Inflammatory macrophage treated with lipopolysaccharide for 4 hours (primary cell): Measurements from ENCODE around the gene SP140.
A peak's percentile ranks its signal among the peaks of the same experiment; 100 is the strongest.

ENCODE experiments used
- DNase-seq: peaks from one replicate; pipeline ENCODE4 v3.0.0-alpha.2; 2020

SP140 gene

GRCh38 chr2:230225486-230225885 lies at the start of gene SP140:
SP140 (plus strand) TSS chr2:230225736; CDS start chr2:230225845, 109 bp downstream.
- DNase-seq: peak; percentile 97

GRCh38 chr2:230176996-230177395 lies 48.5 kb upstream of the SP140 start:
- no peak for DNase-seq

DNA sequence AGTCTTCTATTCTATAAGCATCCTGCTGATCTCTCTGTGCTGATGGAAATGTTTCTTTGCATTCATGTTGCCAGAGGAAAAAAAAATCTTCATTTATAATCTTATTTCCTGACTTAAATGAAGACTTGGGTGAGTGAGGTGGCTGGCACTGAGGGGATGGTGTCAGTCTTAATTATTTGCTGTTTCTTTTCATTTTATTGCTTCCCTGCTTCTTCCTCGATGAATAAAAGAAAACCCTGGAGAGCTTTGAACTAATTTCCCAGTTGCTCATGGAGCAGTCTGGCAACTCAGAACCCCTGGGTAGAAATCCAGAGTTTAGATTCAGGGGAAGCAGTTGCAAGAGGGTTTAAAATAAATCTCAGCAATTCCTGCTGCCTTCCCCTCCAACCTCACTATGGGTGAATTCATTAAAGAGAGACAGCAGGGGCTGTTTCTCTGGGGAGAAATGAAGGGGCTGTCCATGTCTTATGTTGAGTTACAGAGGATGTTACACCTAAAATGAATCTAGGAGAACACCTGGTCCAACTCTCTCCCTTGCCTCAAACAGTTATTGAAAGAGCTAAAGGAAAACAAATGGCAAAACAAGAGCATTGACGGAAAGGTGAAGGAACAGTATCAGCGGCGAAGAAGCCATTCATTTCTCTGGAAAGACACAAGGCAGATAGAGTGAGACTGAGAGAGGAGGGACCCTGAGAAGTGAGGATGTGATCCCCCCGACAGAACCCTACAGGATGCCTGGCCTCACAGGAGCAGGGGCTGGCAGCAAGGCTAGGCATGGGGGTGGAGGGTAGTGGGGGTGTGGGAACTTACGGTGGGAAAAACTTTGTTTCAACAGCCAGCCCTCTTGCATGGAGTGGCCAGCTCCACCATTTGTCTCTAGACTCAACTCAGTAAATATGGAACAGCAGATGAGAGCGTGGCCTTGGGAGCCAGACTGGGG lies 46.7 kb upstream of the SP140 start:
- no peak for DNase-seq

DNA sequence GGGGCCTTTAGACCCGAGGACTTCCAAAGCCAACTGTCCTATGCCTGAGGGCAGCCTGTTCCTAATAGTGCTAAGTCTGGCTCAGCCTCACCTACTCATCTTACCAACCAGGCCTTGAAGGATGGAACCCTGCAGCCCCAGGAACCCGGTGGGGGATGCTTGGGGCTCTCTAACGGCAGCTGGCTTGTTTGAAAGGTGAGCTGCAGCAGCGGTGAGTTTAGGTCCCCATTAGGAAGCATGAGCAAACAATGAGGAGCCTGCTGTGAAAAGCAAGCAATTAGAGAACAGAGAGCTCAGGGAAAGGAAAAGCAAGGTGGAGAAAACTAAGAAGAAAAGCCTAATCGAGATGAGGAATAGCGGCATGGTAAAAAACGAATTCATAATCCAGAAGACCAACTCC lies 45.6 kb upstream of the SP140 start:
- DNase-seq: no peak

- DNase-seq: no peak
Measured at GRCh38 chr2:230181195-230181594, 44.3 kb upstream of the SP140 start.

GRCh38 chr2:230184727-230185578 lies 40.6 kb upstream of the SP140 start:
- DNase-seq: no peak

GRCh38 chr2:230202430-230203109 lies 23.0 kb upstream of the SP140 start:
- no peak for DNase-seq

DNA sequence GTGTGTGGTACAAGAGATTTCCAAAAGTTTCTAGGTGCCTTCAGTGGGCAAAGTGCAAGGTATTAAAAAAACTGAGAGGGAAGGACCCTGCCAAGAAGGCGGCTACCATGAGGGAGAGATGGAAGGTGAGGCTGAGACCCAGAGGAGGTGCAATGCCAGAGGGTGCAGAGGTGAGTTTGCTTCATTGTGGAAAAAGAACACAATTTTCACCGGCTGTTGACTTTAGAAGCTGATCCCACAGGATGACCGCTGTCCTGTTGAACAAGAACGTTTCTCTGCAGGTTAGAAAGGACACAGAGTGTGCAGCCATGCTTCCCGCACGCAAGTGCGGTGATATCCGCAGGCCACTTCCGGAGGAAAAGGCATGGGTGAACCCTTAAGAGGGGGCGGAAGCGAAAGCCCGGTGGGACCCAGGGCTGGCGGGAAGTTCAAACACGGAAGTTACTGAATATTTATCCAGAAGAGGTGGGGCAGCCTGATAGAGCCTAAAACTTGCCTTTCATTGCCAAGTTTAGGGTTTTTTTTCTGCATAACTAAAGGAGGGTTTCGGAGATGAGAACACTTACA lies 22.3 kb upstream of the SP140 start:
- no peak for DNase-seq

DNA sequence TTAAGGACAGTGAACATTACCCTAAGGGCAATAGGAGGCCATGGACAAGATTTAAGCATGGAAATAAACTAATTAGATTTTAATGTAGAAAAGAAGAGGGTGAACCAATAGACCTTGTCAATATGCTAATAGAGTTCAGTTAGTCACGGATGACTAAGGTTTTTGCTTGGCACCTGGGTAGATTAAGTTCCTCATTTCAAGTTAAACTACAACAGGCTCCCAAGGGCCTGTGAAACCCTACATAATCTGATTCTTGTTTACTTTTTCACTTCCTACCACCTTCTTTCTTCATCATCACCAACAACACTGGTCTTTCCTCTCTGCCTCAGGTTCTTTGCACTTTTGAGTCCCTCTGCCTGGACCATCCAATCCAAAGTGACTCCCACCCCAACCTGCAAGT lies 20.5 kb upstream of the SP140 start:
- no peak for DNase-seq

- DNase-seq: no peak
Measured at GRCh38 chr2:230205721-230206120, 19.8 kb upstream of the SP140 start.

DNA sequence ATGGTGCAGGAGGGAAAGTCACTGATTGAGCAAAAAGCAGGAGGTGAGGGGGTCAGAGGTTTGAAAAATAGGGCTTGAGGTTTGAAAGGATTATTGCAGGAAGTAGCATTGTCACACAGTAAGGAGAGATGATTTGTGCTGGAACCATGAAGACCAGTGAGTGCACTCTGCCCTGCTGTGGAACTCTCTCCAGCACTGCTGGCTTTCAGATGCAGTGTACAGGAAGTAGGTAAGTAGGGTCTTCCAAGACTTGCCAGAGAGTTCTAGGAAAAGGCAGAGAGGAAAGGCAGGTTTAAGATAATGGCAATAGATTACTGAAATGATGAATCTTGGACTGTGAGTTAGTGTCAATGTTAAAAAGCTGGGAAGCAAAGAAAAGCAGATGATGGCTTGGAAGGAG lies 17.0 kb upstream of the SP140 start:
- no peak for DNase-seq

DNA sequence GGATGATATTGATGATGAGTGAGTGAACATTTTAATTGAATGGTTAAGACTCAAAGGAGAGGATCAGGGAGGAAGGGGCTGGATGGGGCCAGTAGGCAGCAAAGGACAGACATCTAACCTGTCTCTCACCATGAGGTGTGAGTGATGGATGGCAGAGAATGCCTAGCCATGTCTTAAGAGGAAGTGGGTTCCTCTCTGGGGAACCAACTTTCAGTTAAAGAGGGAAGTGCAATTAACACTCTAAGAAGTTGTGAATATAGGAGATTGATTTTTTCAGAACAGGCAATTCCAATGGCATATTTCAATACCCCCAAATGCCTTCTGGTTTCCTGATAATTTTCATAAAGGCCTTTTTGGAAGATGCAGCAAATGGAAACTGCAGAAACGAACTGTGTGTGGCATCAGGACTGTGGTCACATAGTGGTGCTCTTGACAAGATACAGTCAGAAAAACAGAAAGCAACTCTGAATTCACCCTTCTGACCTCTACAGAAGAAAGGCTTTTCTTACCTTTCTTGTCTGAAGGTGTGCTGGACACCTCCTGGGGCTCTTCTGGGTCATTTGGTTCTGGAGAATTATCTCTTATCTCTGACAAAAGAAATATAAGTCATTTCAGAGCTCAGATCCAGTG lies 16.0 kb upstream of the SP140 start:
- peak; percentile 44 for DNase-seq

DNA sequence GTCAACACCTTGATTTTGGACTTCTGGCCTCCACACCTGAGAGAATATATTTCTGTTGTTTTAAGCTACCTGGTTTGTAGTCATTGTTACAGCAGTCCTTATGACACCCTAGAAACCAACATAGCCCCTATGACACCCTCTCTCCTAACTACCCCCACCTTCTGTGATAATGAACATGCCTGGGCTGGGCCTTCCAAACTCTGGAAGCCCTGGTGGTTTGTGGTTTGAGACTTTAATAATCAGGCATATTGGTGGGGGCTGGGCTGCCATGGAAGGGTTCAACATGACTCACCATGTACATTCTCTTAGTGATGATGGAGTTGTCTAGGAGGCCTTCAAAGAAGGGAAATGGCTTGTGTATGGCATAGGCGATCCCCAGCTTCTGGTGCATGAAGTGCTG lies 9.0 kb upstream of the SP140 start:
- no peak for DNase-seq

DNA sequence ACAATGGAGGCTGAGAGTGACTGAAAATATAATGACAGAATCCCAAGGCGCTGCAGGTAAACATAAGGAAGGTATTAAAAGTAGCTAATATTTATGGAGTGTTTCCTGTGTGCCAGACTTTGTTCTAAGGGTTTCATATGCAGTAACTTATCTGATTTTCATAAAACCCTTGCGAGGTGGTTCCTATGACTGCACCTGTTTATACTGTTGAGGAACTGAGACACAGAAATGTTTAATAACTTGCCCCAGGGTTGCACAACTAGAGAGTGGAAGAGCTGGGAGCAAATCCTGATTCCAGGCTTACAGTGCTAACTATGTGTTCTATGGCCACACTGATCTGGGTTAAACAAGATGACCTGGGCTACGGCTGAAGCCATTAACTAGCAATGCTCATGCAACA lies 8.1 kb upstream of the SP140 start:
- no peak for DNase-seq

DNA sequence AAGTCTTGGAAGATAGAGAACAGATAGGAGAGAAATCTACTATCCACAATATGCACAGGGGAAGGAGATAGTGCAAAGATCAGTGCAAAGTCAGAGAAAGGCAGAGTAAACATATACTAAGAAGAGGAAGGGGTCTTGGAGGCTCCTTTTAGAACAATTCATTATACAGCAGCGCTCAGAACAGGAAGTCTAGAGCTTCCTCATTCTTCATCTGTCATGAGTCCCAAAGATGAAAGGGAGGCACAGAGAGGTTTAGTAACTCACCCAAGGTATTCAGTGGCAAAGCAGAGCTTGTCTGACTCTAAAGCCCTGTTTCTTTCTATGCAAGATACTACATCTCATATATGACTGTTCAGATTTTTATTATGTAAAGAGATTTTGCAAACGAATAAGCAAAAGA lies 7.1 kb upstream of the SP140 start:
- peak; percentile 79 for DNase-seq

GRCh38 chr2:230219419-230220331 lies 5.9 kb upstream of the SP140 start, which contains the start of gene SP110:
SP110 (minus strand) TSS chr2:230219984; CDS start chr2:230216927, 3,057 bp downstream.
- peak; percentile 95 for DNase-seq

DNA sequence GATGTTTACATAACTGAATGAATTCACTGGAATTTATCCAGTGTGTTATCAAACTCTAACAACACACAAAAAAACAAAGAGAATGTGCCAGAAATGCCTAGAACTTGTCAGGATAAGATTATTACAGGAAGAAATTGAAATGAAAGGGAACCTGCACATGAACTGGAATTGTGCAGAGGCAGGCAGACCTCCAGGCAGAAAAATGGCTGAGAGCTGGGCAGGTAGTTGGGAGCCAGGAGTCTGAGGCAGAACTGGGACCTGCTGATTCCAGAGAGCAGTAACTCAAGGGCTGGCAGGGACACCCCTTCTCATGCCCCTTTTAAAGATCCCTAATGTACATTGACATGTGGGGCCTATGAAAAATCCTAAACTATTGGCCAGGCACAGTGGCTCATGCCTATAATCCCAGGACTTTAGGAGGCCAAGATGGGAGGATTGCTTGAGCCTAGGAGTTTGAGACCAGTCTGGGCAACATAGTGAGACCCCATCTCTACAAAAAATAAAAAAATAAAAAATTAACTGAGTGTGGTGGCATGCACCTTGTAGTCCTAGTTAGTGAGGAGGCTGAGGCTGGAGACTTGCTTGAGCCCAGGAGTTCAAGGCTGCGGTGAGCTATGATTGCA lies 5.1 kb upstream of the SP140 start:
- no peak for DNase-seq

- no peak for DNase-seq
Measured at GRCh38 chr2:230221493-230221892, 4.0 kb upstream of the SP140 start.

DNA sequence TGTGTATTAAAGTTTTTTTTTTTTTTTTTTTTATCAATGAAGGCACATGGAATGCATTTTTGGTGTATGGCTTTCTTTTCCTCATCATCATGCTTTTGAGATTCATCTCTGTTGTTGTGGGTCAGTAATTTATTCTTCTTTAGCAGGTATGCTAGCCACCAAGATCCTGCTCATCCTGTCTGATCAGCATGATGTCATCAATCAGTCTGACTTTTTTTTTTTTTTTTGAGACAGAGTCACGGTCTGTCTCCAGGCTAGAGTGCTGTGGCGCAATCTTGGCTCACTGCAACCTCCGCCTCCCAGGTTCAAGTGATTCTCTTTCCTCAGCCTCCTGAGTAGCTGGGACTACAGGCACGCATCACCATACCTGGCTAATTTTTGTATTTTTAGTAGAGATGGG lies 2.7 kb upstream of the SP140 start:
- DNase-seq: peak; percentile 44

GRCh38 chr2:230224458-230224857 lies 1.1 kb upstream of the SP140 start:
- peak; percentile 81 for DNase-seq
